Adrenal gland (tissue), 19 donors: ENCODE results near the gene MAPK4. TPM values are rescaled to one million over a fixed set of nuclear protein-coding genes. Genes with fewer than 3 reads are reported as not detected.
"Not testable (repeated sequence)": the region's sequence is repeated elsewhere in the genome, so short reads cannot be mapped to it uniquely, and the experiment has no call there.

ENCODE experiments used
- DNase-seq, 7 donors: peaks; one replicate each; pipeline ENCODE4 v3.0.0-alpha.2; 2019 to 2020
- H3K27ac ChIP-seq, 5 donors: fragments of 200-600 bp; sonication (generic) in 4 of 5; 1 replicate in 3 of 5; 2 replicates in 2 of 5; pipeline versions ENCODE4 v1.5.1 to v1.8.0; 2016 to 2020; ENCODE audit warnings: mild to moderate bottlenecking in 1 of 5
- H3K27me3 ChIP-seq: fragments of 200-600 bp; 2 replicates; pipeline ENCODE4 v1.8.0; 2021
- H3K36me3 ChIP-seq, 2 donors: fragments of 200-600 bp; replicated peaks in 1 of 2; 1 replicate in 1 of 2; 2 replicates in 1 of 2; pipeline versions ENCODE4 v1.5.1 to v1.8.0; 2018 to 2022
- H3K4me1 ChIP-seq, 2 donors: fragments of 200-600 bp; replicated peaks in 1 of 2; 1 replicate in 1 of 2; 2 replicates in 1 of 2; pipeline versions ENCODE4 v1.5.1 to v1.8.0; 2018 to 2021
- H3K4me3 ChIP-seq, 4 donors: fragments of 200-600 bp; sonication (generic) in 3 of 4; one replicate each; pipeline ENCODE4 v1.5.1; 2016 to 2018
- H3K9me3 ChIP-seq, 3 donors: fragments of 200-600 bp; sonication (generic) in 1 of 3; replicated peaks in 1 of 3; 1 replicate in 2 of 3; 2 replicates in 1 of 3; pipeline versions ENCODE4 v1.5.1 to v1.8.0; 2016 to 2021
- CTCF ChIP-seq, 6 experiments: fragments of 450-650 bp in 4 of 6; fragments of 200-600 bp in 2 of 6; sonication (generic) in 1 of 6; IDR thresholded peaks; 1 replicate in 5 of 6; 2 replicates in 1 of 6; pipeline versions ENCODE4 v1.5.1 to v1.8.0; 2016 to 2021; ENCODE audit warnings: antibody characterized with exemption in 6 of 6, mild to moderate bottlenecking in 2 of 6, moderate library complexity in 1 of 6
- POLR2A ChIP-seq, 2 donors: fragments of 450-650 bp; IDR thresholded peaks; one replicate each; pipeline ENCODE4 v1.6.1; 2017; ENCODE audit warnings: antibody characterized with exemption in 2 of 2, mild to moderate bottlenecking in 2 of 2, moderate library complexity in 1 of 2
- WGBS, 4 donors: extraction: QIAGEN DNeasy Blood & Tissue Kit in 2 of 4; methylation state at CpG; one replicate each; pipeline versions ENCODE4 v1.1.5 to v1.1.7; 2013 to 2017; 5-methylcytosine and 5-hydroxymethylcytosine counted together
- intact Hi-C, 2 donors: fragments of 100-400 bp; cut with DNase I; formaldehyde crosslinking; loops; one replicate each; pipeline versions ENCODE4 v1.14.1 to v1.15.0; 2022 to 2023
- long read RNA-seq, 10 donors: library from polyadenylated mRNA in 3 of 10; unstranded in 2 of 10; stranded (forward) in 1 of 10; transcript quantifications; one replicate each; pipeline ENCODE4 v2.0.0 and lab custom pipeline, GENCODE V29; 2021 to 2026
- polyA plus RNA-seq, 3 donors: library from polyadenylated mRNA; stranded (reverse); fragments of 200-250 nt in 2 of 3; fragments of 350-450 nt in 1 of 3; fragmentation: Illumina TruSeq in 1 of 3; extraction: RNeasy Lipid Tissue Mini Kit (QIAGEN cat#74804) in 1 of 3; gene quantifications; one replicate each; pipeline ENCODE4 v1.2.3, GENCODE V29; 2013 to 2014
- total RNA-seq, 9 donors: library from RNA; depleted of rRNA in 4 of 9; stranded (reverse); fragments of >200 nt in 4 of 9; fragments of 120-200 nt in 1 of 9; fragmentation: NEBNext Ultra II Directional in 1 of 9; extraction: Animal tissue kit (Norgen Biotek cat#: 25700) in 1 of 9; gene quantifications; one replicate each; pipeline versions ENCODE4 v1.1.0 to v1.2.4, GENCODE V29; 2013 to 2023
- donor health status: healthy with polysubstance abuse.
- donor health status: Bipolar disorder and iron deficiency.
- donor health status: DM: yes; HTN: yes; CAD: no.
- donor health status: DM: no; HTN: no; CAD: no.
- donor health status: DM: no; HTN: no; CAD: no.
- donor health status: DM: yes; HTN: yes; CAD: no.

Gene MAPK4
- total RNA-seq = 100 to 1,000 TPM in 1 of 9 donors, 10 to 100 TPM in 8; 18.0 to 231 (median 35.3) TPM
- polyA plus RNA-seq = 100 to 1,000 TPM in 1 of 3 donors, 10 to 100 TPM in 2; 16.3 to 128 (median 21.0) TPM
- long read RNA-seq, donor 1, full-length matches to known transcripts = 6 of 39 reads
- long read RNA-seq, donor 1, partial matches to known transcripts = 33 of 39 reads
- long read RNA-seq, donor 1, other reads (novel, unspliced or antisense) = 0 of 39 reads
- long read RNA-seq, donor 2, full-length matches to known transcripts = 6 of 12 reads
- long read RNA-seq, donor 2, partial matches to known transcripts = 6 of 12 reads
- long read RNA-seq, donor 2, other reads (novel, unspliced or antisense) = 0 of 12 reads
- long read RNA-seq, donor 3, full-length matches to known transcripts = 6 of 11 reads
- long read RNA-seq, donor 3, partial matches to known transcripts = 5 of 11 reads
- long read RNA-seq, donor 3, other reads (novel, unspliced or antisense) = 0 of 11 reads
- long read RNA-seq, donor 4, full-length matches to known transcripts = 1 of 10 reads
- long read RNA-seq, donor 4, partial matches to known transcripts = 0 of 10 reads
- long read RNA-seq, donor 4, other reads (novel, unspliced or antisense) = 9 of 10 reads
- long read RNA-seq, donor 5, full-length matches to known transcripts = 14 of 42 reads
- long read RNA-seq, donor 5, partial matches to known transcripts = 17 of 42 reads
- long read RNA-seq, donor 5, other reads (novel, unspliced or antisense) = 11 of 42 reads
- long read RNA-seq, donor 6, partial matches to known transcripts = 9 of 10 reads
- long read RNA-seq, donor 6, other reads (novel, unspliced or antisense) = 1 of 10 reads
- long read RNA-seq, donor 7, full-length matches to known transcripts = 5 of 5 reads
- long read RNA-seq, donor 7, partial matches to known transcripts = 0 of 5 reads
- long read RNA-seq, donor 7, other reads (novel, unspliced or antisense) = 0 of 5 reads
- long read RNA-seq, donor 8, full-length matches to known transcripts = 14 of 31 reads
- long read RNA-seq, donor 8, partial matches to known transcripts = 17 of 31 reads
- long read RNA-seq, donor 8, other reads (novel, unspliced or antisense) = 0 of 31 reads
- long read RNA-seq, donor 9, full-length matches to known transcripts = 4 of 4 reads
- long read RNA-seq, donor 9, partial matches to known transcripts = 0 of 4 reads
- long read RNA-seq, donor 9, other reads (novel, unspliced or antisense) = 0 of 4 reads
- long read RNA-seq, donor 10, full-length matches to known transcripts = 2 of 2 reads
- long read RNA-seq, donor 10, partial matches to known transcripts = 0 of 2 reads
- long read RNA-seq, donor 10, other reads (novel, unspliced or antisense) = 0 of 2 reads

DNA sequence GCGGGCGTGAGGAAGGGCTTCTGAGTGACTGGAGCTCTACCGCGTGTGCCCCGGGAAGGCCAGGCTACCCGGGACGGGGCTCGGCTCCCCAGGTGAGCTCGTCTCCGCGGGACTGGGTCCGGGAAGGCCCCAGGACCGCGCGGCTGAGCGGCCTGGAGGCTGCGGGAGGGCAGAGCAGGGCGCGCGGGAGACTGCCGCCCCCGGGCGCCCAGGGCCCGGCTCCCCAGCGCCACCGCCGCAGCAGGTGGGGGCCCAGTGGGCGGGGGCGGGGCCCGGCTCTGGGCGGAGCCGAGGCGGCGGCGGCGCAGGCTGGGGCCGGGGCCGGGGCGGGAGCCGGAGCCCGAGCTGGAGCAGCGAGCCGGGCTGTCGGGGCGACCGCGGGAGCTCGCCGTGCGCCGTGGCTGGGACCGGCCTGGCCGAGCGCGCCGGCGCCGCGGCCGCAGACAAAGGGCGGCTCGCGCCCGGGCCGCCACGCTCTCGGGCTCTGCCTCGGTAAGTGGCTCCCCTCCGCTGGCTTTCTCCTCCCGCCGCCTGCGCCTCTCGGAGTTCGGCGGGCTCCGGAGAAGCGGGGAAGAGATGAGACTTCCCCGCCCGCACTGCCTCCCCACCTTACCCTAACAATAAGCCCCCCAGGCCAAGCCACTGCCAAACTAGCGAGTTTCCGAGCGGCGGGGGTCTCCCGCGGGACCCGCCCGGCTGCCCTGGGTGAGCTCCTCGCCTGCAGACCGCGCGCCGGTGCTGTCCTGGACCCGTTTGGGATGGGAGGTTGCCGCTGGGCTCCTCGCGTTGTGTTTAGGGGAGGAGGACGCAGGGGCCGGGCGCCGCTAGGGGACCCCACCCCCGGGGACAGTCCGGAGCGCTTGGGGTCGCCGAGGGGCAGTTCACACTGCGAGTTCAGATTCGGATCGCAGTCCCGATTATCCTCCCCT, at the start of gene MAPK4:
TSS of gene MAPK4 (plus strand) at position 336 of the 929 bp plus-strand sequence. CDS start 103,872 bp downstream, outside the sequence.
- peak within 1 kb of the TSS in 3 of 5 donors; percentile 68 to 86 (median 75) for H3K27ac ChIP-seq
- WGBS, 4 donors = 0 to 1% (median 1%) methylated on average over 21 to 109 of the region's 109 CpGs; no CpG with 5 or more reads in 1 of the 4 donors
- intact Hi-C loops = no loop called here
- H3K36me3 ChIP-seq = no peaks in the 10 kb centered on the region
- peak; percentile 43 to 77 (median 62) for DNase-seq
- H3K4me3 ChIP-seq = peak within 1 kb of the TSS; percentile 36 to 91 (median 62)
- no peaks in the 10 kb centered on the region for H3K27me3 ChIP-seq
- TF ChIP-seq CTCF (IDR thresholded peaks at IDR 0.05) (no peak), POLR2A (IDR thresholded peaks at IDR 0.05) (peak; percentile 31 to 77)
- H3K4me1 ChIP-seq = peaks cover 0 to 8% of the 10 kb centered on the region in 2 donors
- H3K9me3 ChIP-seq = no peaks in the 10 kb centered on the region

DNA sequence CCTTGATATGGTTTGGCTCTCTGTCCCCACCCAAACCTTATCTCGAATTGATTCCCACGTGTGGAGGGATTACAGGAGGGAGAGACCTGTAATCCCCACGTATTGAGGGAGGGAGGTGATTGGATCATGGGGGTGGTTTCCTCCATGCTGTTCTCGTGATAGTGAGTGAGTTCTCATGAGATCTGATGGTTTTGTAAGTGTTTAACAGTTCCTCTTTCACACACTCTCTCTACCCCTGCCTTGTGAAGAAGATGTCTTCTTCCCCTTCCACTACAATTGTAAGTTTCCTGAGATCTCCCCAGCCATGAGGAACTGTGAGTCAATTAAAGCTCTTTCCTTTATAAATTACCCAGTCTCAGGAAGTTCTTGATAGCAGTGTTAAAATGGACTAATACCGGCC, 42.6 kb upstream of the MAPK4 start:
- H3K9me3 ChIP-seq, H3K4me1 ChIP-seq, H3K36me3 ChIP-seq, H3K27ac ChIP-seq, intact Hi-C loops, H3K27me3 ChIP-seq, DNase-seq, H3K4me3 ChIP-seq: not testable (repeated sequence)
- 73 to 78% (median 77%) methylated on average over 5 of the region's 5 CpGs for WGBS, 4 donors

GRCh38 chr18:50518787-50519546, 40.9 kb upstream of the MAPK4 start:
- no peak overlapping the region for H3K4me3 ChIP-seq
- no peaks in the 10 kb centered on the region for H3K36me3 ChIP-seq
- DNase-seq = no peak
- TF ChIP-seq POLR2A (IDR thresholded peaks at IDR 0.05) (no peak), CTCF (IDR thresholded peaks at IDR 0.05) (no peak)
- no peak overlapping the region for H3K27ac ChIP-seq
- H3K4me1 ChIP-seq = no peaks in the 10 kb centered on the region
- no peaks in the 10 kb centered on the region for H3K9me3 ChIP-seq
- no peaks in the 10 kb centered on the region for H3K27me3 ChIP-seq
- WGBS, 4 donors = 75 to 82% (median 79%) methylated on average over 4 of the region's 4 CpGs
- intact Hi-C loops = no loop called here
